Tibial artery (tissue), 4 donors: ENCODE results near the gene TTC23L.
A peak's percentile ranks its signal among the peaks of the same experiment; 100 is the strongest.

Source experiments
- DNase-seq, 2 donors: peaks; one replicate each; pipeline ENCODE4 v3.0.0-alpha.2; 2019
- H3K27ac ChIP-seq, 2 donors: fragments of 200-600 bp; sonication (generic) in 1 of 2; 1 replicate in 1 of 2; 2 replicates in 1 of 2; pipeline ENCODE4 v1.5.1; 2018 to 2019; ENCODE audit warnings: mild to moderate bottlenecking in 1 of 2
- H3K27me3 ChIP-seq, 2 donors: fragments of 200-600 bp; sonication (generic) in 1 of 2; one replicate each; pipeline versions ENCODE4 v1.5.1 to v1.6.0; 2016 to 2019
- H3K36me3 ChIP-seq, 3 donors: fragments of 200-600 bp; sonication (generic) in 2 of 3; one replicate each; pipeline ENCODE4 v1.5.1; 2016 to 2019; ENCODE audit warnings: mild to moderate bottlenecking in 2 of 3
- H3K4me1 ChIP-seq, 4 donors: fragments of 200-600 bp; sonication (generic) in 2 of 4; 1 replicate in 3 of 4; 2 replicates in 1 of 4; pipeline ENCODE4 v1.5.1; 2016 to 2019
- H3K4me3 ChIP-seq, 2 donors: fragments of 200-600 bp; sonication (generic) in 1 of 2; 1 replicate in 1 of 2; 2 replicates in 1 of 2; pipeline ENCODE4 v1.5.1; 2018 to 2019; ENCODE audit warnings: mild to moderate bottlenecking in 2 of 2
- H3K9me3 ChIP-seq, 3 donors: fragments of 200-600 bp; sonication (generic) in 1 of 3; one replicate each; pipeline ENCODE4 v1.5.1; 2016 to 2019
- intact Hi-C: fragments of 100-400 bp; cut with DNase I; formaldehyde crosslinking; loops from one replicate; pipeline ENCODE4 v1.15.0; 2023; ENCODE audit warnings: low total_unique reads
- TF ChIP-seq, protein P1 (sequence below), 2 experiments: fragments of 200-600 bp in 1 of 2; fragments of 450-650 bp in 1 of 2; IDR thresholded peaks; one replicate each; pipeline ENCODE4 v1.5.1; 2017 to 2019; ENCODE audit warnings: antibody characterized with exemption in 2 of 2, mild to moderate bottlenecking in 1 of 2, moderate library complexity in 1 of 2

Gene TTC23L

DNA sequence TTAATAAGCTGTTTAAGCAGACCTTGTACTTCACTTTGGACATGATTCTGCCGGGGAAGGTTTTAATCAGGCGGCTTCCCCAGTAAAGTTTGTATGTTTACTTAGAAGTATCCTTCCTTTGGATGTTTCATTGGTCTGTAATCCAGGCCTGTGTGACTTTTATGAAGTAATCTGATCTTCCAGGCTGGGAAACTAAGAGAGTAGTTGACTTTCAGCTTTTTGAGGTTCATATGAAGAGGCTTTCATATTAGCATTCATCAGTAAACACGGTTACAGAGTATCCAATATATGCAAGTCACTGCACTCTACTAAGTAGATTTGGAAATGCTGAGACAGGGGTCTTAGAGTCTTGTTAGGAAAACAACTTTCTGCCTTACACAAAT lies 91.5 kb downstream of the TTC23L start:
- Histone ChIP-seq H3K36me3 (peaks cover 4 to 13% (median 10%) of the 10 kb centered on the region in 3 donors), H3K4me3 (peak overlapping the region; percentile 78 to 98), H3K4me1 (peaks cover 0 to 27% (median 14%) of the 10 kb centered on the region in 4 donors), H3K27ac (peak overlapping the region; percentile 94 to 100), H3K9me3 (no peaks in the 10 kb centered on the region), H3K27me3 (no peaks in the 10 kb centered on the region)
- intact Hi-C loops, result no loop called here
- TF ChIP-seq, protein P1, sequence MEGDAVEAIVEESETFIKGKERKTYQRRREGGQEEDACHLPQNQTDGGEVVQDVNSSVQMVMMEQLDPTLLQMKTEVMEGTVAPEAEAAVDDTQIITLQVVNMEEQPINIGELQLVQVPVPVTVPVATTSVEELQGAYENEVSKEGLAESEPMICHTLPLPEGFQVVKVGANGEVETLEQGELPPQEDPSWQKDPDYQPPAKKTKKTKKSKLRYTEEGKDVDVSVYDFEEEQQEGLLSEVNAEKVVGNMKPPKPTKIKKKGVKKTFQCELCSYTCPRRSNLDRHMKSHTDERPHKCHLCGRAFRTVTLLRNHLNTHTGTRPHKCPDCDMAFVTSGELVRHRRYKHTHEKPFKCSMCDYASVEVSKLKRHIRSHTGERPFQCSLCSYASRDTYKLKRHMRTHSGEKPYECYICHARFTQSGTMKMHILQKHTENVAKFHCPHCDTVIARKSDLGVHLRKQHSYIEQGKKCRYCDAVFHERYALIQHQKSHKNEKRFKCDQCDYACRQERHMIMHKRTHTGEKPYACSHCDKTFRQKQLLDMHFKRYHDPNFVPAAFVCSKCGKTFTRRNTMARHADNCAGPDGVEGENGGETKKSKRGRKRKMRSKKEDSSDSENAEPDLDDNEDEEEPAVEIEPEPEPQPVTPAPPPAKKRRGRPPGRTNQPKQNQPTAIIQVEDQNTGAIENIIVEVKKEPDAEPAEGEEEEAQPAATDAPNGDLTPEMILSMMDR (IDR thresholded peaks at IDR 0.05), result no peak
- DNase-seq, result no peak

DNA sequence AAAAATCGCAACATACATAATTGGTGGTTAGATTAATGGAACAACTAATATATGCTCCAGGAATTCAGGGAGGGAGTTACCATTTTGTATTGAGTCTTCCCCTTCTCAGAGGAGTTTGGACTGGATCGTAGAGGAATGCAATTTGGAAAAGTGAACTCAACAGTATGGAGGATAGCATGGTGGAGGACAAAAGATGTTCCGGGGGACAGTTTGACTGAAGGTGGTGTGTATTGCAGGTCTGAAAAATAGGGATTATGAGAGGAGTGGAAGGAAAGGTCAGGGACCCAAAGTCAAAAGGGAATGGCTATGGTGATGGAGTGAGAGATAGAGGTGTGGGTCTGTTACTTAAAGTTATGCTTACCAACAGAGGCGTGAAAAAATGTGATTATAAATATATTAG lies 91.9 kb downstream of the TTC23L start:
- peaks cover 0 to 27% (median 14%) of the 10 kb centered on the region in 4 donors for H3K4me1 ChIP-seq
- H3K9me3 ChIP-seq, result no peaks in the 10 kb centered on the region
- peak overlapping the region; percentile 78 to 98 for H3K4me3 ChIP-seq
- H3K36me3 ChIP-seq, result peaks cover 4 to 13% (median 7%) of the 10 kb centered on the region in 3 donors
- peak overlapping the region in 1 of 2 donors; percentile 100 for H3K27ac ChIP-seq
- TF ChIP-seq, protein P1 (IDR thresholded peaks at IDR 0.05), result no peak
- H3K27me3 ChIP-seq, result no peaks in the 10 kb centered on the region
- intact Hi-C loops, result no loop called here
- no peak for DNase-seq

DNA sequence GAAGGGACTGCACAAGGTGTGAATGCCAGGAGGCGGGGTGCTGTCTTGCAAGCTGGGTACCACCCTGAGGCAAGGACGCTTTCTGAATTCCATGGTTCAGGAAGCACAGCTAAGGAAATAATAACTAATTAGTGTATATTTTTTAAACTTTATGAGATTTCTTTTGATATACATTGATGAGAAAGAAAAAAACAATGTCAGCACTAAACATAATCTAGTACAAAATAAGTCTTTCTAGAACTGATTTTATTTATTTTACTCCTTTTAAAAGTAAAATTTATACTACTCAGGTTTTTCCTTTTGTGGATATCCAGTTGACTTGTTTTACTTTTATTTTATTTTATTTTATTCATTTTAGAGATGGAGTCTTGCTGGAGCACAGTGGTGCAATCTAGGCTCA lies 94.0 kb downstream of the TTC23L start:
- intact Hi-C loops, result no loop called here
- Histone ChIP-seq H3K27ac (no peak overlapping the region), H3K36me3 (peaks cover 20 to 25% (median 25%) of the 10 kb centered on the region in 3 donors), H3K4me1 (peaks cover 0 to 27% (median 14%) of the 10 kb centered on the region in 4 donors), H3K9me3 (no peaks in the 10 kb centered on the region), H3K4me3 (no peak overlapping the region), H3K27me3 (no peaks in the 10 kb centered on the region)
- no peak for DNase-seq
- TF ChIP-seq, protein P1 (IDR thresholded peaks at IDR 0.05), result no peak

DNA sequence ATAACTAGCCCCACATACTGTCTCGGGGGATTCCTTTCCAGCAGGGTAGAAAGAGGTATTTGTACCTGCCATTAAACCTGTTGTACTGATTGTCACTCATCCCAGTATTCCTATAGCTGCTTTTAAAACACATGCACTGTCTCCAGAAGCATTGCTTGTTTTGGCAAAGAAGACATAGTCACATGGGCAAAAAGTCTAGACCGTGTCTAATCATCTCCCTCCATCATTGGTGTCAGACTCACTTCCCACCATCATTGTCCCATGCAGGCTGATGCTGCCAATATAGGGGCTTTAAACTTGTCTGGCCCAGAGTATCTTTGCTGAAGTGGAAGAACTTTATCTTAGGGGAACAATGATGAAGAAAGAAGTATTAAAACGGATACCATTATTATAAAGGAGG lies 103.0 kb downstream of the TTC23L start:
- no peak for DNase-seq
- H3K9me3 ChIP-seq, result no peaks in the 10 kb centered on the region
- no peak overlapping the region for H3K27ac ChIP-seq
- TF ChIP-seq, protein P1 (IDR thresholded peaks at IDR 0.05), result no peak
- no peaks in the 10 kb centered on the region for H3K4me1 ChIP-seq
- no peaks in the 10 kb centered on the region for H3K27me3 ChIP-seq
- H3K36me3 ChIP-seq, result peaks cover 60 to 81% (median 75%) of the 10 kb centered on the region in 3 donors
- H3K4me3 ChIP-seq, result no peak overlapping the region
- intact Hi-C loops, result no loop called here

DNA sequence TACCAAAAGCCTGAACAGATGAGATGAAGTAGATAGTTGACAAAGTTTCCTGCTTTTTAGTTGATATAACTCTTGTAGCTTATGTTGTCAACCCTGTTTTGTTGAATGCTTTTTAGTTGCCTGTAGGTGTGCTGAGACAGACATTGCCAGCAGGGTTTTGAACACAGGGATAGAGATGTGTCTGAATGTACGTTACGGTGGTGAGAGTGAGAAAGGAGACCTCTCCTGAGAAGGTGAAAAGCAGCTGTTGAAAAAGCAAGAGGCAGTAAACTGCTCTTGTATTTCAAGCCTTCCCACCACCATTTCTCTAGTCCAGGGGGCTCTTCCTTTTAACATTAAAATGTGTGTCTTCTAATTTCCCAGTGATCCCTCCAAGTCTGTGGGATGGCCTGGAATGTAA lies 105.1 kb downstream of the TTC23L start:
- Histone ChIP-seq H3K9me3 (no peaks in the 10 kb centered on the region), H3K27me3 (no peaks in the 10 kb centered on the region), H3K27ac (no peak overlapping the region), H3K36me3 (peaks cover 48 to 75% (median 67%) of the 10 kb centered on the region in 3 donors), H3K4me3 (no peak overlapping the region), H3K4me1 (no peaks in the 10 kb centered on the region)
- DNase-seq, result no peak
- TF ChIP-seq, protein P1 (IDR thresholded peaks at IDR 0.05), result no peak
- intact Hi-C loops, result no loop called here
